Activated CD8-positive, alpha-beta memory T cell treated with anti-CD3 and anti-CD28 coated beads for 36 hours (primary cell): Measurements from ENCODE around the gene ARAP1. TPM values are rescaled to one million over a fixed set of nuclear protein-coding genes. Genes with fewer than 3 reads are reported as not detected.

Experiments
- CTCF ChIA-PET: fragments of 350-600 bp; sonication (Branson Sonifier 250); formaldehyde crosslinking; loops from one replicate; lab custom pipeline; 2021; ENCODE audit warnings: antibody characterized with exemption; lab: Charles Lee
- POLR2A ChIA-PET: fragments of 350-600 bp; sonication (Branson Sonifier 250); formaldehyde crosslinking; loops from one replicate; lab custom pipeline; 2021; ENCODE audit warnings: antibody characterized with exemption; lab: Charles Lee
- total RNA-seq, 2 experiments: library from RNA; stranded (reverse); gene quantifications; one replicate each; pipeline ENCODE4 v1.2.3, GENCODE V29; 2021

Gene ARAP1
- total RNA-seq, 2 experiments from 2014 or later, result 66.7 to 68.5 TPM

GRCh38 chr11:72686639-72687220 lies 65.5 kb downstream of the ARAP1 start:
- ChIA-PET POLR2A (interaction anchor here (1.1 kb wide), 1 partner anchor 49 kb away, joined by 3 read pairs; no protein-coding TSS in a partner anchor), CTCF (interaction anchor here (0.7 to 8.0 kb wide), 3 partner anchors 10 to 98 kb away, joined by 3 to 92 read pairs (median 5); no protein-coding TSS in a partner anchor)

- POLR2A ChIA-PET, result interaction anchor here (1.1 kb wide), 1 partner anchor 50 kb away, joined by 3 read pairs; no protein-coding TSS in a partner anchor
- CTCF ChIA-PET, result interaction anchor here (0.7 to 8.0 kb wide), 8 partner anchors 9 to 215 kb away, joined by 3 to 92 read pairs (median 10); partner anchors contain the start of gene STARD10
Measured at GRCh38 chr11:72685560-72686480, 66.4 kb downstream of the ARAP1 start.

GRCh38 chr11:72684236-72684912 lies 67.8 kb downstream of the ARAP1 start:
- CTCF ChIA-PET, result interaction anchor here (0.6 to 8.0 kb wide), 25 partner anchors 9 to 436 kb away, joined by 3 to 92 read pairs (median 4); partner anchors contain the start of genes ATG16L2 and STARD10
- POLR2A ChIA-PET, result interaction anchor here (0.8 to 1.4 kb wide), 2 partner anchors 8 to 92 kb away, joined by 3 to 4 read pairs; no protein-coding TSS in a partner anchor

- CTCF ChIA-PET, result interaction anchor here (0.6 to 8.0 kb wide), 23 partner anchors 8 to 437 kb away, joined by 3 to 92 read pairs (median 4); partner anchors contain the start of genes ATG16L2 and STARD10
- POLR2A ChIA-PET, result interaction anchor here (1.4 kb wide), 1 partner anchor 92 kb away, joined by 4 read pairs; no protein-coding TSS in a partner anchor
Measured at GRCh38 chr11:72683782-72684200, 68.4 kb downstream of the ARAP1 start.

DNA sequence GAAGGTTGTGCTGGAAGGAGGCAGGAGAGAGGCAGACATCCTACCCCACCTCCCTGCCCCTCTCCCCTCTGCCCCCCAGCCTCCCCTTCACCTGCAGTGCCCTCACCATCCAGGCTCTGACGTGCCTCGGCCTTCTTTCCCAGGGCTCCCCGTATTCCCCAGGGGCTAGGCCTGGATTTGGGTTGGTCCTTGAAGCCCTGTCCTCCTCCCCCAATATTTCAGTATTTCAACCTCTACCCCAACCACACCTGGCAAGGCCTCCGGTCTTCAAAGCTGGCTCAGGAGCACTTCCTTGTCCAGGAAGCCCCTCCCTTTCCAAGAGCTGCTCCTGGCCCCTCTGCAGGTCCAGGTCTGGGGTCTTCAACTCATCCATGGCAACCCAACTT lies 69.4 kb downstream of the ARAP1 start:
- ChIA-PET POLR2A (no interaction called here), CTCF (interaction anchor here (0.7 to 8.0 kb wide), 13 partner anchors 14 to 207 kb away, joined by 3 to 92 read pairs (median 5); partner anchors contain the start of gene STARD10)

DNA sequence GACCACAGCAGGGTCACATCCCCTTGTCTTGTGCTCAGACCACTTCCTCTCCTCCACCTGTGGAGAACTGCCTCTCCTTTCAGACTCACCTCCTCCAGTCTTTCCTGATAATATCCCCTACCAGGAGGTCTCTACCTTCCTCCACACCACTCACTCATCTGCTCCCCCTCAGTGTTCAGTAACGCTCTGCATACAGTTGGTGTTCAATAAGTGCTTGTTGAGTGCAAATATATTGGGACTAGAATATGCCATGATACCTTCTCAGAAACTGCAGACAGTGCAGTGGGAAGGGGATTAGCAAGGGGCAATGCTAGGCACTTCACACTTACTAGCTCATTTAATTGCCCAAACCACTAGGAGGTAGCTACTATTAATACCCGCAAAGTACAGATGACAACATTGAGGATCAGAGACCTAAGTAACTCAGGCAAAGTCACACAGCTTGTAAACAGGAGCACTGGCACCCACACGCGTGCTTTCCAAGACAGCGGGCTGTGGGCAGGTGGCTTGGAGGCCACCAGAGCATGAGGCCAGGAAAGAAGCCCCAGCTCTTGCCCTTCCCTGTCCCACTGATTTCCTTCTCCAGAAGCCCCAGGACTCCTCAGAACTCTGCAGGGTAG lies 69.9 kb downstream of the ARAP1 start:
- ChIA-PET CTCF (interaction anchor here (0.8 to 8.0 kb wide), 9 partner anchors 10 to 555 kb away, joined by 3 to 92 read pairs (median 4); no protein-coding TSS in a partner anchor), POLR2A (no interaction called here)

- POLR2A ChIA-PET, result interaction anchor here (1.6 kb wide), 1 partner anchor 13 kb away, joined by 7 read pairs; no protein-coding TSS in a partner anchor
- CTCF ChIA-PET, result interaction anchor here (0.8 to 8.0 kb wide), 7 partner anchors 9 to 555 kb away, joined by 3 to 92 read pairs (median 6); no protein-coding TSS in a partner anchor
Measured at GRCh38 chr11:72681226-72682153, 70.7 kb downstream of the ARAP1 start.

DNA sequence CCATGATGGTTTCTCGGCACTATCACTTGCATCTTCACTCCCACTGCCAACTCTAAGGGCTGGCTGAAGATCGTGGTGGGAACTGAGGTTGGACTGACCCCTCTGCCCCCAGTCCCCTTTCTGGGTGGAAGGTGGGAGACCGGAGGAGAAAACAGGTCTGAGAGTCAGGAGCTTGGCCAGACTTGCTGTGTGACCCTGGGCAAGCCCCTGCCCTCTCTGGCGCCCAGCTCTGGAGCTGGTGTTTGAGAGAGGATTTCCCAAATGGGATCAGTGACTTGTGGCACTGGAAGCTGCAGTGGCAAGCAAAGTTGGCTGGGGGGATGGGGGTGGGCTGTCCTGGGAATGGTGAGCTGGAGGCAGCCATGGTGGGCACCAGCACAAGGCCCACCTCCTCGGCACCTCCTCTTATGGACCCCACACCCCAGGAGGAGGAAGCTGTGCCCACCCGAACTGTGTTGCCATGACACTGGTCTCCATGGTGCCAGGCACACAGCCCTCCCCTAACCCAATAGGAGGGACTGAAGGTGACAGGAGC lies 71.5 kb downstream of the ARAP1 start:
- POLR2A ChIA-PET, result interaction anchor here (1.6 kb wide), 1 partner anchor 12 kb away, joined by 7 read pairs; no protein-coding TSS in a partner anchor
- CTCF ChIA-PET, result interaction anchor here (0.8 to 8.0 kb wide), 5 partner anchors 9 to 655 kb away, joined by 3 to 92 read pairs (median 5); no protein-coding TSS in a partner anchor

- ChIA-PET POLR2A (no interaction called here), CTCF (interaction anchor here (1.6 to 8.0 kb wide), 3 partner anchors 8 to 91 kb away, joined by 5 to 92 read pairs (median 6); no protein-coding TSS in a partner anchor)
Measured at GRCh38 chr11:72679869-72680268, 72.3 kb downstream of the ARAP1 start.

- CTCF ChIA-PET, result interaction anchor here (1.6 to 2.0 kb wide), 2 partner anchors 10 to 93 kb away, joined by 5 to 6 read pairs; no protein-coding TSS in a partner anchor
- POLR2A ChIA-PET, result no interaction called here
Measured at GRCh38 chr11:72678524-72678923, 73.7 kb downstream of the ARAP1 start.

- ChIA-PET POLR2A (interaction anchor here (1.0 kb wide), 1 partner anchor 8 kb away, joined by 3 read pairs; no protein-coding TSS in a partner anchor), CTCF (interaction anchor here (0.6 to 2.1 kb wide), 3 partner anchors 9 to 92 kb away, joined by 3 to 6 read pairs (median 5); no protein-coding TSS in a partner anchor)
Measured at GRCh38 chr11:72676861-72677341, 75.3 kb downstream of the ARAP1 start.

DNA sequence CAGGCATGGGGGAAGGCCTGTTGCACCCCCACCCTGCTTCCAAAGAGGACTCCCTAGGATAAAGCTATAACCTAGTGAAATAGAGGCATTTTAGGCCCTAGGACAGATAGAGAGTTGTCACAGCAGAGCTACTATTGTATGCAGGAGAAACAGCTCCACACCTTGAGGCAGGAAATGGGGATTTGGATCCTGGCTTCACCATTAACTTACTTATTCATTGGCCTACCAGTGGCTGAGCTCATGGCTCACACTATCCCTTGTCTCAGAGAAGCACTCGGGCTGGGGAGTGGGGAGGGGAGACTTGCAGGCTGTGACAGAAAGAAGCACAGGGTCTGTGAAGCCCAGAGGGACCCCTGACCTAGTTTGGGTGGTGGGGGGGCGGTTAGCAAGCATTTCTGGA lies 77.0 kb downstream of the ARAP1 start:
- ChIA-PET CTCF (interaction anchor here (0.9 to 2.1 kb wide), 3 partner anchors 9 to 90 kb away, joined by 3 to 6 read pairs (median 5); no protein-coding TSS in a partner anchor), POLR2A (no interaction called here)

- ChIA-PET POLR2A (no interaction called here), CTCF (no interaction called here)
Measured at GRCh38 chr11:72673943-72674828, 78.0 kb downstream of the ARAP1 start, which contains the start of gene PDE2A. Gene PDE2A, minus strand, starts transcription at chr11:72674422. Its CDS starts 215 bp downstream, at chr11:72674207.

GRCh38 chr11:72673284-72673942 lies 78.8 kb downstream of the ARAP1 start:
- ChIA-PET POLR2A (no interaction called here), CTCF (interaction anchor here (0.5 to 1.6 kb wide), 2 partner anchors 84 to 239 kb away, joined by 3 to 6 read pairs; no protein-coding TSS in a partner anchor)
